ENCODE measurements around the gene INTS1.
A peak's percentile ranks its signal among the peaks of the same experiment; 100 is the strongest.

Gene INTS1

GRCh38 chr7:1430056-1430845, 73.9 kb downstream of the INTS1 start:
- no peak for DNase-seq

- DNase-seq = no peak
These were observed 75.2 kb downstream of the INTS1 start for GRCh38 chr7:1428941-1429501.

- no peak for DNase-seq
These were observed 77.0 kb downstream of the INTS1 start for GRCh38 chr7:1427064-1427657.

GRCh38 chr7:1426474-1426873, 77.7 kb downstream of the INTS1 start:
- no peak for DNase-seq

- DNase-seq = no peak
These were observed 78.7 kb downstream of the INTS1 start for GRCh38 chr7:1425292-1426136.

- no peak for DNase-seq
These were observed 80.1 kb downstream of the INTS1 start for GRCh38 chr7:1424041-1424440.

GRCh38 chr7:1423264-1423811, 80.9 kb downstream of the INTS1 start:
- DNase-seq = no peak

DNA sequence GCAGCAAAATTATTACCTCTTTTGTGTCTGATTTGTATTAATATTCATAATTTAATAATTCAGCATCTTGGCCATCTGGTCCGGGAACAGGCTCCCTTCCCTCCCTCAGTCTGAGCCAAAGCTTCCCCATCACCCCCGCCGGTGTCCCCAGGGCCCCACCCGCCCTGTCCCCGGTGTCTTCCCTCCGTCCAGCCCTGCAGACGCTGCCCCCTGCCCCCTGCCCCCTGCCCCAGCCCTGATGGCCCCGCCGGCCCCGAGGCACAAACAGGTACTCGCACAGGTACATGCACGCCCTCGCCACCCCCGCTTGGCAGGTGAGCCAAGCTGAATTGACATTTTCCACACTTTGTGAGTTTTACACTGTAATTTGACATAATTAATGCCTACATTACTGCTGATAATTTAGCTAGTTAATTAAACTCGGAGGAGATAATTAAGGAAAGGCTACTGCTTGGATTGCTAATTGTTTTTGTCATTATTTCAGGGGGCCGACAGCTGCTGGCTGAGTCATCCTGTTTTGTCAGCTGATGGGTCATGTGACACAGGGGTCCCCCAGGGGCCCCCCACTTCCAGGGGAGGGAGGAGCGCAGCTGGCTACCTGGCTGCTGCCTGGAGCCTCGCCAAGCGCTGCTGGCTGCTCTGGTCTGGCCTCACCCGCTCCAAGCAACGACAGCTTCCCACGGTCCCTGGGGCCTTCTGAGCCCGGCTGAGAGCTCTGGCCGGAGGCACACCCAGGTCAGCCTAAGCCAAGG, 81.5 kb downstream of the INTS1 start:
- DNase-seq = peak; percentile 76

DNA sequence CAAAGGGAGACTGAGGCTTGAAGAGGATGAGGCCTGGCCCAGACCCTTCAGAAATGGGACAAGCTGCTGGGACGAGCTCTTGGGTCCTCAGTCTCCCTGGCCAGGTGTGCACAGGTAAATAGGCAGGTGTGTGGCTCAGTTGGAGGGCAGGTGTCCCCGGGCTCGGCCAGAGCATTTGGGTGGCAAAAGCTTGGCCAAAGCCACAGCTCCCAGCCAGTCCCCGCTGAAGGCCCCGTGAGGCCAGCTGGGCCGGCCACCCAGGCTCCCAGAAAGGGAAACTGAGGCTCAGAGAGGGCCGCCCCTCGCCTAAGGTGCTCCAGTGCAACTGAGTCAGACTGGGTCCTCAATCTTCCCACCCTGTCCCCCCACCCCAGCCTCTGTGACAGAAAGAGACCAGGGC, 82.2 kb downstream of the INTS1 start:
- no peak for DNase-seq

GRCh38 chr7:1421020-1421790, 83.0 kb downstream of the INTS1 start:
- DNase-seq = no peak

All from DMS 273 treated with DMSO at 0.1 percent for 48 hours (cell line).